LNCaP clone FGC (cell line): ENCODE data around the gene FOSL1.

Source experiments
- DNase-seq: peaks from one replicate; pipeline ENCODE4 v3.0.0-alpha.2; 2011; ENCODE audit warnings: low read depth
- H3K4me3 ChIP-seq: 2 replicates; pipeline ENCODE4 v1.5.1; 2011; ENCODE audit warnings: mild to moderate bottlenecking, low read depth, low read length, control low read depth
- CTCF ChIP-seq: IDR thresholded peaks from 2 replicates; pipeline ENCODE4 v1.5.1; 2012; ENCODE audit warnings: mild to moderate bottlenecking; ENCODE audit not compliant: control insufficient read depth, insufficient read depth; ENCODE audit errors: extremely low read depth

FOSL1 gene

DNA sequence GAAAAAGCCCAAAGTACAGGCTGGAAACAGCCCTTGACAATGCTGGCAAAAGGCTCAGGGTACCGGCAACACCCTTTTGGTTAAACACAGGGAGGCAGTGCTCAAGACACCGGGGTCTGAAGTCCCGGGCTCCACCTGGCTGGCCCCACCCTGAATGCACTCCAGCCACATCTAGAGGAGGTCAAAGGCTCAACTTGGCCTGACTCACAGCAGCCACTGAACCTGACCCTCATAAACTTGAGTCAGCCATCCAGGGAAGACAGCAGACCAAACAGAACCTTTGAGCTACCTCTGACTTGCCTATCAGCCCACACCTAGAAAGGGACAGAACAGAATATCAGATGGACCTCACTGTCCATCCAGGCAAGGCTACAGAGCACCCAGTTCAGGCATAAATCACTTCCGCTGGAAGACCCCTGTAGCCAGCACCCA, 46.0 kb downstream of the FOSL1 start:
- no peak overlapping the region for H3K4me3 ChIP-seq
- TF ChIP-seq CTCF, result no peak
- no peak for DNase-seq

- no peak for DNase-seq
- no peak for TF ChIP-seq CTCF
- H3K4me3 ChIP-seq, result no peak overlapping the region
These were observed 46.8 kb downstream of the FOSL1 start for GRCh38 chr11:65853246-65853979.

GRCh38 chr11:65852508-65853245, 47.5 kb downstream of the FOSL1 start:
- no peak for DNase-seq

DNA sequence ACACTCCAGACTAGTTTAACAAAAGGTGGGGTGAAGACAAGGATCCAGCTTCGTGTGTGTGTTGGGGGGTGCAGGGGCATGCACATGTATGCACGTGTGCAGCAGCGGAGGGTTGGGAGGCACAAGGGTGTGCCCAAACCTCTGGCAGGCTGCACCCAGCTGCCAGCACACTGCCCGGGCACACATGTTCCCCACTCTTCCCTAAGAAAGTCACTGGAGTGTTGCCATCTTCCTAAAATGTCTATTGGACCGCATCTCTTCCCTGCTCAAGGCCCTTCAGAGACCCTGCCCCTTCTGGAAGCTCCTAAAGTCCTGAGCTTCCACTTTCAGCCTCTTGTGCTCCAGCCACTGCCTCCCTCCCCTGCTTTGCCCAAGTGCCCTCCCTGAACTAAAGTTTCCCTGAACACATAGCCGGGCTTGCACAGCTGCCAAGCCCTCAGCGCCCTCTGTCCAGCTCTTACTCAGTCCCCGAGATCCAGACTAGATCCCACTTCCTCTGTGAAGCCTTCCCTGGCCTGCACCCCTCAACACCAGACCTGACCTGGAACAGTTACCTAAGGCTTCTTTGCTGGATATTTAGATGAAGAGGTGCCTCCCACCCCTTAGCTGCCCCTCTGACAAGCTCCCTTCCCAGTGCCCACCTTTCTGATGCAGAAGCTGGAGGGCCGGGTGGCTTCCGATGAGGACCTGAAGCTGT, 48.2 kb downstream of the FOSL1 start:
- DNase-seq, result no peak
- no peak for TF ChIP-seq CTCF
- no peak overlapping the region for H3K4me3 ChIP-seq

More at GRCh38 chr11:65852508-65853245, 47.5 kb downstream of the FOSL1 start:
- H3K4me3 ChIP-seq, result no peak overlapping the region
- TF ChIP-seq CTCF, result no peak

DNA sequence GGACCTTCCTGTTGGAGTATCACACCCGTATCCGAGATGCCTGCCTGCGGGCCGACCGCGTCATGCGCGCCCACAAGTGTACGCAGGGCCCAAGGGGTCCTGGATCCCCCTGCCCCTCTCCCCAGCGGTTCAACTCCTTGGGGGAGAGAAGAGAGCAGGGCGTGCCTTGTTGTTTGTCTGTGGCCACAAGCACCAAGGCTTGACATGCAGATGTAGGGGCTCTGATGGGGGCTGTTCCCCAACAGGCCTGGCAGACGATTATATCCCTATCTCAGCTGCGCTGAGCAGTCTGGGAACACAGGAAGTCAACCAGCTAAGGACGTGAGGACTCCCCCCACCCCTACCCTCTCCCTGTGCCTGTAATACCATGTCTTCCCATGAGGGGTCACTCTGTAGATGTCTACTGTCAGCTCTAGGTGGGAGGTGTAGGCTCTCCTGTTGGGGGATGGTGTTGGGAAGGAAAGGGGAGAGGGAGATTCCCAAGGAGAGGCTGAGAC, 49.1 kb downstream of the FOSL1 start:
- H3K4me3 ChIP-seq, result no peak overlapping the region
- no peak for DNase-seq
- TF ChIP-seq CTCF, result no peak

- no peak for TF ChIP-seq CTCF
- DNase-seq, result no peak
These were observed 49.7 kb downstream of the FOSL1 start for GRCh38 chr11:65850217-65851082.

More at GRCh38 chr11:65850217-65851082, 49.7 kb downstream of the FOSL1 start:
- no peak overlapping the region for H3K4me3 ChIP-seq
